HCT116 (cell line): Measurements from ENCODE around the gene ESAM.

ENCODE experiments used
- EZH2phosphoT487 ChIP-seq: fragments of 200-600 bp; IDR thresholded peaks from 2 replicates; pipeline ENCODE4 v1.6.1; 2018; ENCODE audit warnings: antibody characterized with exemption, borderline replicate concordance
- FOSL1 ChIP-seq: IDR thresholded peaks from 2 replicates; pipeline ENCODE4 v1.6.1; 2012; ENCODE audit warnings: low read depth
- JUND ChIP-seq: IDR thresholded peaks from 2 replicates; pipeline ENCODE4 v1.6.1; 2012
- POLR2A ChIP-seq: IDR thresholded peaks from 2 replicates; pipeline ENCODE4 v1.7.0; 2011; ENCODE audit warnings: borderline replicate concordance; ENCODE audit not compliant: insufficient read depth, insufficient read length; ENCODE audit errors: extremely low read depth
- POLR2AphosphoS5 ChIP-seq: IDR thresholded peaks from 2 replicates; pipeline ENCODE4 v1.6.1; 2011; ENCODE audit warnings: mild to moderate bottlenecking, low read depth, low read length, moderate library complexity
- RAD21 ChIP-seq: IDR thresholded peaks from 2 replicates; pipeline ENCODE4 v1.6.1; 2012; ENCODE audit warnings: low read depth, mild to moderate bottlenecking
- SP1 ChIP-seq: IDR thresholded peaks from 2 replicates; pipeline ENCODE4 v1.6.1; 2012; ENCODE audit warnings: low read depth
- YY1 ChIP-seq: IDR thresholded peaks from 2 replicates; pipeline ENCODE4 v1.6.1; 2011; ENCODE audit warnings: low read length, low read depth, moderate library complexity, mild to moderate bottlenecking; ENCODE audit not compliant: insufficient replicate concordance; ENCODE audit errors: extremely low read depth
- ZFX ChIP-seq: fragments of 450-650 bp; IDR thresholded peaks from 2 replicates; pipeline ENCODE4 v1.6.1; 2017
- ZNF274 ChIP-seq: fragments of 200-500 bp; sonication (Bioruptor generic); IDR thresholded peaks from 2 replicates; pipeline ENCODE4 v1.6.1; 2014; ENCODE audit warnings: mild to moderate bottlenecking, low read depth, low read length, inconsistent platforms
- TF ChIP-seq, protein P1 (sequence below), 3 experiments: fragments of 200-600 bp in 1 of 3; sonication (generic) in 1 of 3; IDR thresholded peaks in 2 of 3; conservative IDR thresholded peaks in 1 of 3; 2 replicates each; pipeline ENCODE4 v1.5.1; 2012 to 2017; ENCODE audit warnings: low read depth in 2 of 3, low read length in 2 of 3, antibody characterized with exemption in 1 of 3, borderline replicate concordance in 1 of 3, control low read depth in 1 of 3, mild to moderate bottlenecking in 1 of 3, mixed read lengths in 1 of 3, mixed run types in 1 of 3, moderate library complexity in 1 of 3; ENCODE audit not compliant: insufficient read depth in 1 of 3
- TF ChIP-seq, protein P2 (sequence below): IDR thresholded peaks from 2 replicates; pipeline ENCODE4 v1.6.1; 2012
- TF ChIP-seq, protein P3 (sequence below): IDR thresholded peaks from 2 replicates; pipeline ENCODE4 v1.6.1; 2012; ENCODE audit warnings: low read depth

DNA sequence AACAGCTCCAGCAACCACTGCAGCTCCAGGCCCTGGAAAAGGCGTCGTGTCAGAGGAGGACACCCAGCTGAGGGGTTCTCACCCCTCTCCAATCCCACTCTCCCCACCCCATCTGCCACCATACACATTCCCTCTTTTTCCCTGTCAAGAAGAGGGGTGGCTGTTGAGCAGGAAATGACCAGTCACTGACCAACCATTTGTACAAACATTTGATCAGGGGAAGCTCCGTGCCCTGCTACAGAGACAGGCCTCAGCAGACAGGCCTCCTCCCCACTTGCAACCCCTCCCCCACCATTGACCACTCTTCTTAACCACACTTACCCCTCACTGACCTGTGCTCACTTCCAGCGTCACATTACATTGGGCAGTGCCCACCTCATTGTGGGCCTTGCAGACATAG lies 7.8 kb downstream of the ESAM start:
- TF ChIP-seq, protein P1, sequence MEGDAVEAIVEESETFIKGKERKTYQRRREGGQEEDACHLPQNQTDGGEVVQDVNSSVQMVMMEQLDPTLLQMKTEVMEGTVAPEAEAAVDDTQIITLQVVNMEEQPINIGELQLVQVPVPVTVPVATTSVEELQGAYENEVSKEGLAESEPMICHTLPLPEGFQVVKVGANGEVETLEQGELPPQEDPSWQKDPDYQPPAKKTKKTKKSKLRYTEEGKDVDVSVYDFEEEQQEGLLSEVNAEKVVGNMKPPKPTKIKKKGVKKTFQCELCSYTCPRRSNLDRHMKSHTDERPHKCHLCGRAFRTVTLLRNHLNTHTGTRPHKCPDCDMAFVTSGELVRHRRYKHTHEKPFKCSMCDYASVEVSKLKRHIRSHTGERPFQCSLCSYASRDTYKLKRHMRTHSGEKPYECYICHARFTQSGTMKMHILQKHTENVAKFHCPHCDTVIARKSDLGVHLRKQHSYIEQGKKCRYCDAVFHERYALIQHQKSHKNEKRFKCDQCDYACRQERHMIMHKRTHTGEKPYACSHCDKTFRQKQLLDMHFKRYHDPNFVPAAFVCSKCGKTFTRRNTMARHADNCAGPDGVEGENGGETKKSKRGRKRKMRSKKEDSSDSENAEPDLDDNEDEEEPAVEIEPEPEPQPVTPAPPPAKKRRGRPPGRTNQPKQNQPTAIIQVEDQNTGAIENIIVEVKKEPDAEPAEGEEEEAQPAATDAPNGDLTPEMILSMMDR (IDR thresholded peaks at IDR 0.05 in 2 of 3, conservative IDR thresholded peaks at IDR 0.05 in 1 of 3; ENCODE audit: borderline replicate concordance in 1 of 3, insufficient read depth in 1 of 3, low read depth in 2 of 3, low read length in 2 of 3) = no peak
- TF ChIP-seq POLR2A (no peak), YY1 (no peak), POLR2AphosphoS5 (no peak), ZFX (no peak), SP1 (no peak), JUND (no peak), FOSL1 (no peak), ZNF274 (no peak), EZH2phosphoT487 (no peak), RAD21 (no peak)
- TF ChIP-seq, protein P2, sequence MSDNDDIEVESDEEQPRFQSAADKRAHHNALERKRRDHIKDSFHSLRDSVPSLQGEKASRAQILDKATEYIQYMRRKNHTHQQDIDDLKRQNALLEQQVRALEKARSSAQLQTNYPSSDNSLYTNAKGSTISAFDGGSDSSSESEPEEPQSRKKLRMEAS = no peak
- TF ChIP-seq, protein P3, sequence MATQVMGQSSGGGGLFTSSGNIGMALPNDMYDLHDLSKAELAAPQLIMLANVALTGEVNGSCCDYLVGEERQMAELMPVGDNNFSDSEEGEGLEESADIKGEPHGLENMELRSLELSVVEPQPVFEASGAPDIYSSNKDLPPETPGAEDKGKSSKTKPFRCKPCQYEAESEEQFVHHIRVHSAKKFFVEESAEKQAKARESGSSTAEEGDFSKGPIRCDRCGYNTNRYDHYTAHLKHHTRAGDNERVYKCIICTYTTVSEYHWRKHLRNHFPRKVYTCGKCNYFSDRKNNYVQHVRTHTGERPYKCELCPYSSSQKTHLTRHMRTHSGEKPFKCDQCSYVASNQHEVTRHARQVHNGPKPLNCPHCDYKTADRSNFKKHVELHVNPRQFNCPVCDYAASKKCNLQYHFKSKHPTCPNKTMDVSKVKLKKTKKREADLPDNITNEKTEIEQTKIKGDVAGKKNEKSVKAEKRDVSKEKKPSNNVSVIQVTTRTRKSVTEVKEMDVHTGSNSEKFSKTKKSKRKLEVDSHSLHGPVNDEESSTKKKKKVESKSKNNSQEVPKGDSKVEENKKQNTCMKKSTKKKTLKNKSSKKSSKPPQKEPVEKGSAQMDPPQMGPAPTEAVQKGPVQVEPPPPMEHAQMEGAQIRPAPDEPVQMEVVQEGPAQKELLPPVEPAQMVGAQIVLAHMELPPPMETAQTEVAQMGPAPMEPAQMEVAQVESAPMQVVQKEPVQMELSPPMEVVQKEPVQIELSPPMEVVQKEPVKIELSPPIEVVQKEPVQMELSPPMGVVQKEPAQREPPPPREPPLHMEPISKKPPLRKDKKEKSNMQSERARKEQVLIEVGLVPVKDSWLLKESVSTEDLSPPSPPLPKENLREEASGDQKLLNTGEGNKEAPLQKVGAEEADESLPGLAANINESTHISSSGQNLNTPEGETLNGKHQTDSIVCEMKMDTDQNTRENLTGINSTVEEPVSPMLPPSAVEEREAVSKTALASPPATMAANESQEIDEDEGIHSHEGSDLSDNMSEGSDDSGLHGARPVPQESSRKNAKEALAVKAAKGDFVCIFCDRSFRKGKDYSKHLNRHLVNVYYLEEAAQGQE = no peak
